MCF 10A (cell line): ENCODE results near the gene M1AP. TPM values are rescaled to one million over a fixed set of nuclear protein-coding genes. Genes with fewer than 3 reads are reported as not detected.

Experiments
- BruUV-seq: library from RNA; stranded (reverse); fragments of 400-500 nt; replicated peaks from 2 replicates; lab custom pipeline; 2021; lab: Mats Ljungman, UMichigan
- CTCF ChIA-PET: fragments of 300-600 bp; sonication (Branson Sonifier 250); formaldehyde crosslinking; extraction: SDS; loops from one replicate; lab custom pipeline; 2021; ENCODE audit warnings: antibody characterized with exemption, inconsistent platforms; lab: Yijun Ruan, JAX
- POLR2A ChIA-PET: fragments of 300-600, 350-650 bp; sonication (Branson Sonifier 250); formaldehyde crosslinking; extraction: SDS; loops from one replicate; lab custom pipeline; 2020; ENCODE audit warnings: antibody characterized with exemption, inconsistent platforms; lab: Yijun Ruan, JAX
- DNase-seq: peaks from one replicate; pipeline ENCODE4 v3.0.0-alpha.2; 2018; ENCODE audit not compliant: unreplicated experiment
- H3K27ac Mint-ChIP-seq: one replicate; pipeline ENCODE4 v1.8.0; 2022; ENCODE audit warnings: mild to moderate bottlenecking, low read depth, mixed read lengths; ENCODE audit not compliant: unreplicated experiment
- H3K27me3 Mint-ChIP-seq: one replicate; pipeline ENCODE4 v1.8.0; 2022; ENCODE audit warnings: mixed read lengths; ENCODE audit not compliant: insufficient read depth, unreplicated experiment
- H3K36me3 Mint-ChIP-seq: one replicate; pipeline ENCODE4 v1.8.0; 2022; ENCODE audit warnings: mild to moderate bottlenecking, moderate library complexity, mixed read lengths; ENCODE audit not compliant: insufficient read depth, unreplicated experiment
- H3K4me1 Mint-ChIP-seq: one replicate; pipeline ENCODE4 v1.8.0; 2022; ENCODE audit warnings: mixed read lengths; ENCODE audit not compliant: insufficient read depth, unreplicated experiment
- H3K4me3 Mint-ChIP-seq: one replicate; pipeline ENCODE4 v1.8.0; 2022; ENCODE audit warnings: mild to moderate bottlenecking, moderate library complexity, mixed read lengths; ENCODE audit not compliant: unreplicated experiment
- H3K9me3 Mint-ChIP-seq: one replicate; pipeline ENCODE4 v1.8.0; 2022; ENCODE audit warnings: mixed read lengths; ENCODE audit not compliant: unreplicated experiment
- intact Hi-C: fragments of 100-400 bp; cut with micrococcal nuclease; formaldehyde crosslinking; loops from 2 replicates; pipeline ENCODE4 v1.14.1; 2022
- total RNA-seq: library from RNA; stranded (reverse); gene quantifications from 2 replicates; pipeline ENCODE4 v1.2.3, GENCODE V29; 2022
- TF ChIP-seq, protein P1 (sequence below): fragments of 200-600 bp; IDR thresholded peaks from one replicate; pipeline ENCODE4 v1.8.0; 2022; ENCODE audit warnings: antibody characterized with exemption, mild to moderate bottlenecking; ENCODE audit not compliant: unreplicated experiment

The M1AP gene
- total RNA-seq, 1 experiment from 2014 or later = not detected

DNA sequence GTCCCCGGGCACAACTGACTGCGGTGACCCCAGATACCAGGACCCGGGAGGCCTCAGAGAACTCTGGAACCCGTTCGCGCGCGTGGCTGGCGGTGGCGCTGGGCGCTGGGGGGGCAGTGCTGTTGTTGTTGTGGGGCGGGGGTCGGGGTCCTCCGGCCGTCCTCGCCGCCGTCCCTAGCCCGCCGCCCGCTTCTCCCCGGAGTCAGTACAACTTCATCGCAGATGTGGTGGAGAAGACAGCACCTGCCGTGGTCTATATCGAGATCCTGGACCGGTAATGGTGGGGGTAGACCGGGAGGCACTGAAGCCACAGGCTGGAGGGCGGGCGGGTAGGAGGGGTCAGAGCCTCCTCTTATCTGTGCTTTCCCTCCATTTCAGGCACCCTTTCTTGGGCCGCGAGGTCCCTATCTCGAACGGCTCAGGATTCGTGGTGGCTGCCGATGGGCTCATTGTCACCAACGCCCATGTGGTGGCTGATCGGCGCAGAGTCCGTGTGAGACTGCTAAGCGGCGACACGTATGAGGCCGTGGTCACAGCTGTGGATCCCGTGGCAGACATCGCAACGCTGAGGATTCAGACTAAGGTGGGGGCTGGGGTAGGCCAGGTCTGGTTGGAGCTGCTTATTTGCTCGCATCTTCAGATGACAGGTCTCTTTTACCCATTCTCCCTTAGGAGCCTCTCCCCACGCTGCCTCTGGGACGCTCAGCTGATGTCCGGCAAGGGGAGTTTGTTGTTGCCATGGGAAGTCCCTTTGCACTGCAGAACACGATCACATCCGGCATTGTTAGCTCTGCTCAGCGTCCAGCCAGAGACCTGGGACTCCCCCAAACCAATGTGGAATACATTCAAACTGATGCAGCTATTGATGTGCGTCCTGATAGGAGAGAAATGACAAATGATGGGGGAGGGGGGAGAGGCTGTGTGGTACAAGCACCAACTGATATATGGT lies 117.6 kb downstream of the M1AP start:
- Mint-ChIP-seq H3K4me1 (peaks cover 38% of the 10 kb centered on the region), H3K27me3 (no peaks in the 10 kb centered on the region), H3K36me3 (peaks cover 26% of the 10 kb centered on the region), H3K9me3 (no peaks in the 10 kb centered on the region), H3K4me3 (peak overlapping the region; percentile 94), H3K27ac (peak overlapping the region; percentile 91)
- ChIA-PET CTCF (interaction anchor here (0.6 to 7.3 kb wide), 11 partner anchors 13 to 66 kb away, joined by 3 to 80 read pairs (median 4); partner anchors contain the start of genes CCDC142 and TTC31), POLR2A (interaction anchor here (0.6 to 8.1 kb wide), 25 partner anchors 8 to 1116 kb away, joined by 3 to 135 read pairs (median 5); partner anchors contain the start of genes C2orf81, CCDC142, INO80B and MRPL19)
- TF ChIP-seq, protein P1, sequence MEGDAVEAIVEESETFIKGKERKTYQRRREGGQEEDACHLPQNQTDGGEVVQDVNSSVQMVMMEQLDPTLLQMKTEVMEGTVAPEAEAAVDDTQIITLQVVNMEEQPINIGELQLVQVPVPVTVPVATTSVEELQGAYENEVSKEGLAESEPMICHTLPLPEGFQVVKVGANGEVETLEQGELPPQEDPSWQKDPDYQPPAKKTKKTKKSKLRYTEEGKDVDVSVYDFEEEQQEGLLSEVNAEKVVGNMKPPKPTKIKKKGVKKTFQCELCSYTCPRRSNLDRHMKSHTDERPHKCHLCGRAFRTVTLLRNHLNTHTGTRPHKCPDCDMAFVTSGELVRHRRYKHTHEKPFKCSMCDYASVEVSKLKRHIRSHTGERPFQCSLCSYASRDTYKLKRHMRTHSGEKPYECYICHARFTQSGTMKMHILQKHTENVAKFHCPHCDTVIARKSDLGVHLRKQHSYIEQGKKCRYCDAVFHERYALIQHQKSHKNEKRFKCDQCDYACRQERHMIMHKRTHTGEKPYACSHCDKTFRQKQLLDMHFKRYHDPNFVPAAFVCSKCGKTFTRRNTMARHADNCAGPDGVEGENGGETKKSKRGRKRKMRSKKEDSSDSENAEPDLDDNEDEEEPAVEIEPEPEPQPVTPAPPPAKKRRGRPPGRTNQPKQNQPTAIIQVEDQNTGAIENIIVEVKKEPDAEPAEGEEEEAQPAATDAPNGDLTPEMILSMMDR = no peak
- BruUV-seq = TSS peak; percentile 28
- peak; percentile 22 for DNase-seq
- intact Hi-C loops = loop anchor here (5.0 kb wide), 1 partner anchor 193 kb away; no protein-coding TSS in a partner anchor

DNA sequence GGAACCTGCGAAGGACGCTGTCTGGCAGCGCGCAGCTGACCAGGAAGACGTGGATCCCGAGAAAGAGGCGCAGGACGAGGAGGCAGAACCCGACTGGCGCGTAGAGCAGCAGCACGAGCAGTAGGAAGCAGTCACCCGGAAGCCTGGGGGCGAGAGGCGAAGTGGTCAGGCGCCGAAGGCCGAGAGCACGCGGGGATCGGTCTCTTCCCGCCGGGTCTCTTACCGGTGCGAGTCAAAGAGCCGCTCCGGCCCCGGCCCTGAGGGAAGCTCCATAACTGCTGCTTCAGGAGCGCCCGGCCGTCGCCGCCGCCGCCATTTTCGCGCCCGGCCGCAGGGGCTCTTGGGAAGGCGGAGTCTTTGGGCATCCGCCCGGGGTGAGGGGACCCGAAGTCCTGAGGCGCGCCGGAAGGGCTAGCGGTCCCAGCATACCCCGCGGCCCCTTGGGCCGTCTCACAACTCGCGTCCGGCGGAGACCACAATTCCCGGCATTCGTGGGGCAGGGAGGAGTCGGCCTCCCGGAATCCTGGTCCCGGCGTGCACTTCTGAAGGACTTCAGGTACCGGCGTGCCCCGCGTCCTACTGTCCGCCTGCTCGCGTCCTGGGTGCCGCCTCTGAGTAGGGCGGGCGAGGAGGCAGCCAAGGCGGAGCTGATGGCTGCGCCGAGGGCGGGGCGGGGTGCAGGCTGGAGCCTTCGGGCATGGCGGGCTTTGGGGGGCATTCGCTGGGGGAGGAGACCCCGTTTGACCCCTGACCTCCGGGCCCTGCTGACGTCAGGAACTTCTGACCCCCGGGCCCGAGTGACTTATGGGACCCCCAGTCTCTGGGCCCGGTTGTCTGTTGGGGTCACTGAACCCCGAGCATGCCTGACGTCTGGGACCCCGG lies 118.5 kb downstream of the M1AP start, which contains the start of the genes AUP1 and HTRA2:
TSS of gene AUP1 (minus strand) at position 350 of the 882 bp plus-strand sequence. CDS start at position 273, 77 bp downstream.
TSS of gene HTRA2 (plus strand) at position 577 of the 882 bp plus-strand sequence. CDS start at position 651, 74 bp downstream.
- peaks cover 28% of the 10 kb centered on the region for H3K36me3 Mint-ChIP-seq
- intact Hi-C loops = loop anchor here (1.0 to 5.0 kb wide), 2 partner anchors 22 to 192 kb away; partner anchors contain the start of gene PCGF1
- H3K27ac Mint-ChIP-seq = peak within 1 kb of the TSS; percentile 91
- BruUV-seq = no TSS peak
- ChIA-PET POLR2A (interaction anchor here (0.6 to 8.1 kb wide), 29 partner anchors 9 to 1117 kb away, joined by 3 to 135 read pairs (median 5); partner anchors contain the start of genes C2orf81, CCDC142, INO80B and MOGS), CTCF (interaction anchor here (0.6 to 7.3 kb wide), 6 partner anchors 36 to 65 kb away, joined by 3 to 80 read pairs (median 10); partner anchors contain the start of genes CCDC142 and TTC31)
- H3K9me3 Mint-ChIP-seq = no peaks in the 10 kb centered on the region
- H3K27me3 Mint-ChIP-seq = no peaks in the 10 kb centered on the region
- TF ChIP-seq, protein P1 = no peak
- DNase-seq = peak; percentile 99
- peaks cover 38% of the 10 kb centered on the region for H3K4me1 Mint-ChIP-seq
- H3K4me3 Mint-ChIP-seq = peak within 1 kb of the TSS; percentile 94

DNA sequence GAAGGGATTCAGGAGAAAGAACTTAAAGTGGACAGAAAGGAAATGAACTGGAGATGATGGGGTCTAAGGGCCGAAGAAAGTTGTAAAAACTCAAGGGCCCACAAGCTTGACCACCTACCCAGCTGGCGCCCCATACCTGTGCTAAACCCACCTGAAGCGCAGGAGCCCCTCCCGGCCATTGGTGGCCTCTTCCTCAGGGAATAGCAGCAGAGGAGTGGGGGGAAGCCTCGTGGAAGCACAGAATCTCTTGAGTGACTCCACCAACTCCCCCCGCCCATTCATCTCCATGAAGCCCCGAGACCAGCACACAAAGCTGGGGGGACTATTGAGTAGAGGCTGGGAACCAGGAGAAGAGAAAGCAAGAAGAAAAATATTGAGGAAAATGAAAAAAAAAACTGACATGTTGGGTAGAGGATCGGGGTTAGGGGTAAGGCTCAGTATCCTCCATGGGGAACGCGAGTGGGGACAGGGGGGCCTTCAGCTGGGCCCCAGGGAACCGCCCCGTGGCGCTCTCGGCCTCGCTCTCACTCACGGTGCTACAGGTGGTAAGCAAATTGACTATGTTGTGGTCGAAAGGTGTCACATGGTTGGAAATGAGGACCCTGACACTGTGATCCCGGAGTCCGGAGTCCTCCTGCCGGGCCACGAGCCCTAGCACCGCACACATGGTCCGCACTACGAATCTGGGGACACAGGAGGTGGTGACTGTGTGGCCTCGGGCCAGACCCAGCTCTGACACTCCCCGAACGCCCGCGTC lies 119.4 kb downstream of the M1AP start:
- CTCF ChIA-PET = interaction anchor here (0.6 to 7.3 kb wide), 4 partner anchors 37 to 59 kb away, joined by 3 to 80 read pairs (median 12); partner anchors contain the start of genes CCDC142 and TTC31
- DNase-seq = no peak
- Mint-ChIP-seq H3K27ac (peak overlapping the region; percentile 91), H3K36me3 (peaks cover 31% of the 10 kb centered on the region), H3K4me3 (peak overlapping the region; percentile 94), H3K27me3 (no peaks in the 10 kb centered on the region), H3K9me3 (no peaks in the 10 kb centered on the region), H3K4me1 (peaks cover 38% of the 10 kb centered on the region)
- intact Hi-C loops = loop anchor here (1.0 kb wide), 1 partner anchor 21 kb away; the partner anchor contains the start of gene PCGF1
- TF ChIP-seq, protein P1 = no peak
- TSS peak; percentile 55 for BruUV-seq
- POLR2A ChIA-PET = interaction anchor here (0.7 to 8.1 kb wide), 19 partner anchors 8 to 107 kb away, joined by 3 to 135 read pairs (median 5); partner anchors contain the start of genes C2orf81, CCDC142, INO80B and MOGS
